Globus pallidus (tissue), 1 donor: Measurements from ENCODE around the gene AACS.

Source experiments
- DNase-seq: peaks from one replicate; pipeline ENCODE4 v3.0.0-alpha.2; 2015; ENCODE audit warnings: low spot score

The AACS gene

GRCh38 chr12:125152463-125152862 lies 87.2 kb downstream of the AACS start:
- DNase-seq = no peak

GRCh38 chr12:125155366-125155765 lies 90.1 kb downstream of the AACS start:
- no peak for DNase-seq

- no peak for DNase-seq
Observed at GRCh38 chr12:125157177-125157576, 91.9 kb downstream of the AACS start.

GRCh38 chr12:125159702-125160101 lies 94.5 kb downstream of the AACS start:
- no peak for DNase-seq

GRCh38 chr12:125160281-125160955 lies 95.2 kb downstream of the AACS start:
- no peak for DNase-seq

- no peak for DNase-seq
Observed at GRCh38 chr12:125161712-125162022, 96.4 kb downstream of the AACS start.

GRCh38 chr12:125162489-125163028 lies 97.3 kb downstream of the AACS start:
- DNase-seq = no peak

GRCh38 chr12:125163148-125163547 lies 97.9 kb downstream of the AACS start:
- no peak for DNase-seq

- DNase-seq = no peak
Observed at GRCh38 chr12:125164541-125164940, 99.3 kb downstream of the AACS start.

GRCh38 chr12:125166041-125166440 lies 100.8 kb downstream of the AACS start:
- no peak for DNase-seq

GRCh38 chr12:125167658-125168057 lies 102.4 kb downstream of the AACS start:
- DNase-seq = no peak

- DNase-seq = no peak
Observed at GRCh38 chr12:125169451-125169850, 104.2 kb downstream of the AACS start.

GRCh38 chr12:125169870-125170269 lies 104.6 kb downstream of the AACS start:
- DNase-seq = no peak

GRCh38 chr12:125171267-125171666 lies 106.0 kb downstream of the AACS start:
- no peak for DNase-seq

- no peak for DNase-seq
Observed at GRCh38 chr12:125172231-125172850, 107.1 kb downstream of the AACS start.

GRCh38 chr12:125175576-125175975 lies 110.3 kb downstream of the AACS start:
- no peak for DNase-seq

- no peak for DNase-seq
Observed at GRCh38 chr12:125178222-125178621, 113.0 kb downstream of the AACS start.

GRCh38 chr12:125180144-125180543 lies 114.9 kb downstream of the AACS start:
- no peak for DNase-seq

- DNase-seq = no peak
Observed at GRCh38 chr12:125181107-125181506, 115.9 kb downstream of the AACS start.

- DNase-seq = peak; percentile 81
Observed at GRCh38 chr12:125183187-125184067, 118.2 kb downstream of the AACS start.

GRCh38 chr12:125184213-125184967 lies 119.2 kb downstream of the AACS start:
- no peak for DNase-seq

- DNase-seq = no peak
Observed at GRCh38 chr12:125185311-125185739, 120.1 kb downstream of the AACS start.
